CD4-positive, alpha-beta T cell treated with Interleukin-6 for 4 hours (primary cell): ENCODE data around the gene TJP1.
"Not testable (repeated sequence)": the region's sequence is repeated elsewhere in the genome, so short reads cannot be mapped to it uniquely, and the experiment has no call there.

Experiments used
- DNase-seq: peaks from one replicate; pipeline ENCODE4 v3.0.0-alpha.2; 2020; ENCODE audit warnings: mixed read lengths

Gene TJP1

DNA sequence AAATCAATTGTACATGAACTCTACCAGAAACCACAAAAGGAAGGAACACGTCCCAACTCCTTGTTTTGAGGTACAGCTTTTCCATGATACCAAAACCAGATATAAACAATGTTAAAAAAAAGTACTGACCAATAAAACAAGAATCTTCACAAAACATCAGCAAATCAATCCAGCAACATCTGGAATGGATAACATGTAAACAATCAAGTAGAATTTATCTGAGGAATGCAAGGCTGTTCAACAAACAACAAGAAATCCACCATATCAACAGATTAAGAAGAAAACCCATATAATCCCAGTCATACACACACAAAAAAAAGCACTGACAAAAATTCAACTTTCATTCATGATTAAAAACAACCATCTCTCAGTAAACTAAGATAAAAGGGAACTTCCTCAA lies 26.7 kb downstream of the TJP1 start:
- DNase-seq, result no peak

DNA sequence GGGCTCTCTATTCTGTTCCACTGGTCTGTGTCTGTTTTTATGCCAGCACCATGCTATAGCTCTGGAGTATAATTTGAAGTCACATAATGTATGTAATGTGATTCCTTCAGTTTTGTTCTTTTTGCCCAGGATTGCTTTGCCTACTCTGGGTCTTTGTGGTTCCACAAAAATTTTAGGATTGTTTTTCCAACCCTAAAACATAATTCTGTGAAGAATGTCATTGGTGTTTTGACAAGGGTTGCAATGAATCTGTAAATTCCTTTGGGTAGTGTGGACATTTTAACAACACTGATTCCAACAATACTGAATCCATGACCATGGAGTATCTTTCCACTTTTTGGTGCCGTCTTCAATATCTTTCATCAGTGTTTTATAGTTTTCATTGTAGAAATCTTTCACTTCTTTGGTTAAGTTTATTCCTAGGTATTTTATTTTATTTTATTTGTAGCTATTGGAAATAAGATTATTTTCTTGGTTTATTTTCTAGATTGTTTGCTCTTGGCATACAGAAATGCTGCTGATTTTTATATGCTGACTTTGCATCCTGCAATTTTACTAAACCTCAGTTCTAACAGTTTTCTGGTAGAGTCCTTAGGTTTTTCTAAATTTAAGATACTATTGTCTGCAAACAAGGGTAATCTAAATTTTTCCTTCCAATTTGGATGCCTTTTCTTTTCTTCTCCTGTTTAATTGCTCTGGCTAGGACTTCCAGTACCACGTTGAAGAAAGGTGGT lies 29.7 kb downstream of the TJP1 start:
- DNase-seq, result no peak

DNA sequence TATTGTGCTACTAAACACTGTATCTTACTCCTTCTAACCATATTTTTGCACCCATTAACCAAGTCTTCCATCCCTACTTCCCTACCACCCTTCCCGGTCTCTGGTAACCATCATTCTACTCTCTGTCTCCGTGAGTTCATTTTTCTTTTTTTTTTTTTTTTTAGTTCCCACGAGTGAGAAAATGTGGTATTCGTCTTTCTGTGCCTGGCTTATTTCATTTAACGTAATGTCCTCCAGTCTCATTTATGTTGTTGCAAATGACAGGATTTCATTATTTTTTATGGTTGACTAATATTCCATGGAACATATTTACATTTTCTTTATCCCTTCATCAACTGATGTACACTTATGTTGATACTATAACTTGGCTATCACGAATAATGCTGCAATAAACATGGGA lies 31.7 kb downstream of the TJP1 start:
- no peak for DNase-seq

DNA sequence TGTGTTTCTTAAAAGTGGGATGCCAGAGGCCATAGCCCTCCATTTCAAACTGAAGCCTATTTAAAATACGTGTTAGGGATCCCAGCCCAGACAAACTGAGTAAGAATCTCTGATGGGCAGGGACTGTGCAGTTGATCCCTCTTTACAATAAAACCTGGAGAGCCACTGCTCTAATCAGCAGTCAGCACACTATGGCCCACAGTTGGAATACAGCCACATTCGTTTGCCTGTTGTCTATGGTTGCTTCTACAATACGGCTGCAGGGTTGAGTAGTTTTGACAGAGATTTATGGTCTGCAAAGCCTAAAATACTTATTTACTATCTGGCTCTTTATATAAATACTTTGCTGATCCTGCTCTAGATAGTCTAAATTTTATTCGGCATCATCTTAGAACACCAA lies 32.4 kb downstream of the TJP1 start:
- DNase-seq, result no peak

DNA sequence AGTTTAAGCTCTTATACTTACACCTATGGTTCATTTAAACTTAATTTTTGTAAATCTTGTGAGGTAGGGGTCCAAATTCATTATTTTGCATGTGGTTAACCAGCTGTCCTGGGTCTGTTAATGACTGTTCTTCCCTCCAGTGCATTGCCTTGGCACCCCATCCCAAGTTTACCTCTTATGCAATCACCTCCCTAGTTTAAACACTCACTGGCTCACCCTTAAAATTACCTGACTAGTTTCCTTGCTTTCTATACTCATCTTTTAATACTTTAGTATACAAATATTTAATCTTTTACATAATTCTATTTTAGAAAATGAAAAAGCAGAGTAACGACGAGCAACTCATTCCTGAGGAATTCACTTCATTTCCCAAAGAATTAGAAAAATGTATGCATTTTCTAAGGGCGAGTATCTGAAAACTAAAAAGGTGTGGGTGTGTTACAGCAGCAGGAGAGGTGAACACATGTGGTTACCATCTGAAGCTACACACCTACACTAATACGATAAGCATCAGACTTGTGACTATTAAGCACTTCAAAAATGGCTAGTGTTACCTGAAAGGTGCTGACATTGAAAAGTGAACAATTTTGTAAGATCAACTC lies 33.7 kb downstream of the TJP1 start:
- no peak for DNase-seq

DNA sequence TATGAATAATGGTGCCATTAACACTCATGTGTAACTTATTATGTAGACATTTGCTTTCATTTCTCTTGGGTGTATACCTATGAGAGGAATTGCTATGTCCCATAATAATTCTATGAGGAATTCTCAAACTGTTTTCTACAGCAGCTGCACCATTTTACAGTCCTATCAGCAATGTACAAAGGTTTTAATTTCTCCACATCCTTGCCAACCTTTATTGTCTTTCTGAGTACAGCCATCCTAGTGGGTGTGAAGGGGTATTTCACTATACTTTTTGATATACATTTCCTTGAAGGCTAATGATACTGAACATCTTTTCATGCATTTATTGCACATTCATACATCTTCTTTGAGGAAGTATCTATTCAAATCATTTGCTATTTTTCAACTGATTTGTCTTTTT lies 34.5 kb downstream of the TJP1 start:
- DNase-seq, result no peak

DNA sequence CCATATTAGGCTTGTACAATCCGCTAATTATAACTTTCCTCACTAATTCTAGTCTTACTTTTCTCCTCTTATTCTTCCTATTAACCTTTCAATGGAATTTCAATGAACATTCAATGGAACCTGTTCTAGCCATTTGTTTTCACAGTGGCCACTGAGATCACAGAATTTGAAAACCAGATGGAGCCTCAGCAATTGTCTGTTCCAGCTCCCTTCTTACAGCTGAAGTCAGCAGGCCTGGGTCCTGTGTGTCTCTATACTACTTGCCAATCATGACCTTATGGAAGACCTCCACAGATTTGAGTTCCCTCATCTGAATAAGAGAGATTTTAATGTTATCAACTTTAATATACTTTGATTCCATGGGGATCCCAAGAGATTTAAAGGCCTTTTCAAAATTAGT lies 36.6 kb downstream of the TJP1 start:
- DNase-seq, result no peak

DNA sequence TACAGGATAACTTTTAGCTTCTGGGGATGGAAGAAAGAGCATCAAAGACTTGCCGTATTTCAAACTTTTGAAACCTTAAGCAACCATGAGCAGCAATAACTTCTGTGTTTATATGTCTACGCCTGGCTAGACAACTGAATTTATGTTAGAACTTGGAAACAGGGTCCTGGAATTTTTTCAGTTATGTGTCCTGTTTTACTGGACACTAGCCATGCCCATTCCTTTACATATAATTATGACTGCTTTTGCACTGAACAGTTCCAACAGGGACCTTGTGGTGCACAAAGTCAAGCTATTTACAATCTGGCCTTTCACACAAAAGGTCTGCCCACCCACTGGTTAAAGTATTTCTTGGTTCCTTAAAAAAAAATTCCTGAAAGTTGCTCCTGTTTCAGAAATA lies 37.1 kb downstream of the TJP1 start:
- no peak for DNase-seq

DNA sequence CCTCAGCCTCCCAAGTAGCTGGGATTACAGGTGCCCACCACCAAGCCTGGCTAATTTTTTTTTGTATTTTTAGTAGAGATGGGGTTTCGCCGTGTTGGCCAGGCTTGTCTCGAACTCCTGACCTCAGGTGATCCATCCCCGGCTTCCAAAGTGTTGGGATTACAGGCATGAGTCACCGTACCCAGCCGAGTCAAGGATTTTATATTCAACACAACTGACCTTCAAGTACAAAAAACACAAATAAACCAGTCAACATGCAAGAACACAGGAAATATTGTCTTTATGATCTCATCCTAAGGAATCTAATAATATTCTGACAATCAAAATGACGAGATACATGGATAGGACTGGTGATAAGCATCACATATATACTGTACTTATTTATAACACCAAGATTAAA lies 37.9 kb downstream of the TJP1 start:
- no peak for DNase-seq

DNA sequence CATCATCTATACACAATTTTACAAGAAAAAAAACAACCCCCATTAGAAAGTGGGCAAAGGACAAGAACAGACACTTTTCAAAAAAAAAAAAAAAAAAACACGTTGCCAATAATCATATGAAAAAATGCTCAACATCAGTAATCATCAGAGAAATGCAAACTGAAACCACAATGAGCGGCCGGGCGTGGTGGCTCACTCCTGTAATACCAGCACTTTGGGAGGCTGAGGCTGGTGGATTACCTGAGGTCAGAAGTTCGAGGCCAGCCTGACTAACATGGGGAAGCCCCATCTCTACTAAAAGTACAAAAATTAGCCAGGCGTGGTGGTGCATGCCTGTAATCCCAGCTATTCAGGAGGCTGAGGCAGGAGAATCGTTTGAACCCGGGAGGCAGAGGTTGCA lies 39.5 kb downstream of the TJP1 start:
- DNase-seq, result not testable (repeated sequence)

DNA sequence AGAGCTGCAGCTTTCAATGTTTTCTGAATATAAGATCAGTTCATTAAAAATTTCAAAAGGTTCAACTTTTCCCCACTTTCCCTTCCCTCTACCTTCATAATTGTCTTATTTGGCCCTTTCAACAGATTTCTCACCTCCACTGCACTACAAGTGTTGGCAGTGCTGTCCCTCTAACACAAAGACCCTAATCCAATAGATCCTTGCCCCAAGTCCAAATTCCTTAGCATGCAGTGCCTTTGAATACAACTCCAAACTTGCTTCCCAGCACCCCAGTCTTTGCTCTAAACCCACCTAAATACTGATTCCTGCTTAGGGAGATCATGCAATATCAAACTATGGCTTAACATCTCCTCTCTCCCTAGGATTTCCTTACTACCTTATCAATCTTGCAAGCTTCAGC lies 43.9 kb downstream of the TJP1 start:
- DNase-seq, result no peak

DNA sequence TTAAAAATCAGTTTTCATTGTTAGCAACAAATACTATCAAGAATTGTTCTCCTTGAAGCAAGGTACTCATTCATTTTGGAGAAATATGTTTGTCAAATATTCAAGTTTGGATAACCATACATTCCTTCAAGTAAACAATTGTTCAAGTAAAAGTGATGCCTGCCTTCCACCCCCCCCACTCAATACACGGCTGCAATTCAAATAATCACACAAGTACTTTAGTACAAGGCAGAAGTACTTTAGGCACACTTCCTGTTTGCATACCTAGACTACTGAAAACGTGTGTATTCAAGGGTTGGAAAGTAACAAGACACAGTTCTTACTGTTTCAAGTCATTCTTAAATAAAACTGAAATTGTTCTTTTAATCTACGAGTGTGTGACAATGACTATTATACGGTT lies 45.4 kb downstream of the TJP1 start:
- no peak for DNase-seq

DNA sequence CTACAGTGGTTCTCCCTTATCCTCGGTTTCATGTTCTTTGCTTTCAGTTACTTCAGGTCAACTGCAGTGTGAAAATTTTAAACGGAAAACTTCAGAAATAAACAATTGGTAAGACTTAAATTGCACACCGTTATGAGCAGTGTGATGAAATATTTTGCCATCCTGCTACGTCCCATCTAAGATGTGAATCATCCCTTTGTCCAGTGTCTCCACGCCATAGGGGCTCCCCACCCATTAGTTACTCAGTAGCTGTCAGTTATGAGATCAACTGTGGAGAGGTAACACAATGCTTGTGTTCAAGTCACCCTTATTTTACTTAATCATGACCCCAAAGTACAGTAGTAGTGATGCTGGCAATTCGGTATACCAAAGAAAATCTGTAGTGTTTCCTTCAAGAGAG lies 47.4 kb downstream of the TJP1 start:
- DNase-seq, result no peak

DNA sequence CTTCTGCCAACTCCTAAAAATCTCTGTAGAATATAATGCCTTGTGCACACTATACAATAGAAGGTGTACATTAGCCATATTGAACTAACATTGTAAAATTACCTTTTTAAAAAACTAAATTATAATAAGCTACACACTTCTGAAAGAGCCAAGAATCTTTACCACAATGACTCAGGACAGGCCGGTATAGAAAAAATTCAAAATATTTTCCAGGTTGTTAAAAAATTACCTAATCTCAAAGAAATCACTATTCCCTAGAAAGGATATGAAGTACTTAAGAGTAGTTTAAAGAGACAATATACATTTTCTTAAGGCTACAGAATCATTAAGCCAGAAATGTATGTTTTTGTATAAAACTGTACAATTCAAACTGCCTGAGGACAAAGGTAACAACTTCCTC lies 48.5 kb downstream of the TJP1 start:
- no peak for DNase-seq

DNA sequence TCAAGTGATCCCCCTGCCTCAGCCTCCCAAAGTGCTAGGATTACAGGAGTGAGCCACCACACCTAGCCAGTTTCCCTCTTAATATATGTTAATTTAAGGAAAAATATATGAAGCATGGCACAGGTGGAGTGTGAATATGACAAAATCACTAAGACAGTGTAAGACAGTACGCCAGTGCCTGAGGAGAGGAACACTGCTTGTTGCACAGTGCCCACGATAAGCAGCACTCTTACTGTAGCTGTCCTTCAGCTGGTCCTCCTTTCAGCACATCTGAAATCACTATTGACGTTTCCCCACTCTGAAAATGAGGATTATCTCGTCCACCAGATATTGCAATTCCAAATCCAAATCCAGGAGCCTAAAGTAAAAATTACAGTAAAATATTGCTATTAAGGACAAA lies 49.3 kb downstream of the TJP1 start:
- DNase-seq, result no peak

DNA sequence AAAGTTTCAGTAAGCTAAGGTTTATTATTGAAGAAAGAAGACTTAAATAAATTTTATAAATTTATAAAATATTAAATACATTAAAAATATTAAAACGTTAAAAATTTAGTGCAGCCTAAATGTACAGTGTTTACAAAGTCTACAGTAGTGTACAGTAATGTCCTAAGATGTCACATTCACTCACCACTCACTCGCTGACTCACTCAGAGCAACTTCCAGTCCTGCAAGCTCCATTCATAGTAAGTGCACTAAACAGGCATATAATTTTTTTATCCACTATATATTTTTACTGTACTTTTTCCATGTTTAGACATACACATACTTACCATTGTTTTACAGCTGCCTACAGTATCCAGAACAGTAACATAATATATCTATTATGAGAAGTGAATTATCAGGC lies 51.5 kb downstream of the TJP1 start:
- DNase-seq, result no peak

DNA sequence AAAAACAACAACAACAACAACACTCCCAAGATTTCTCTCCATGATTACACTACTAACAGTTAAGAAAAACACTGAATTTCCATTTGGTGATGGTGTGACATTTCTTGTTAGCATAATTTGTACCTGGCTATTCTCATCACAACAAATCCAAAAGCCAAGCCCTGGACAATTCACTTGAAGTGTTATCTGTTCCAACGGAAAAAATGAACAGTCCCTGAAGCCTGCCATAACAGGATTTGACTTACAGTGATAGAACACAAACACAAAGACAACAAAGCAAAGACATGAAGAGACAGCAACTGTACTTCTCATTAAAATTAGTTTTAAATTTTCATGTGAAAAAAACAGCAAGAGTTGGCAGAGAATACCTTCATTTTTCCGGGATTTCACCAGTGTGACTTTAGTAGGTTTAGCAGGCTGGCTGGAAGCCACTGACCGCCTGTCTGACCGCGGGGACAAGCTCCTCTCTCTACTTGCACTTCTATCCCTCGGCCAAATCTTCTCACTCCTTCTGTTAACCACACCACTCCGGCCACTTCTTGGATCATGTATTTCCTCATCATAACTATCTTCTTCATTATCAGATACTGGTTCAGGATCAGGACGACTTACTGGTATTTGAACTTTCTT lies 56.3 kb downstream of the TJP1 start:
- DNase-seq, result no peak

DNA sequence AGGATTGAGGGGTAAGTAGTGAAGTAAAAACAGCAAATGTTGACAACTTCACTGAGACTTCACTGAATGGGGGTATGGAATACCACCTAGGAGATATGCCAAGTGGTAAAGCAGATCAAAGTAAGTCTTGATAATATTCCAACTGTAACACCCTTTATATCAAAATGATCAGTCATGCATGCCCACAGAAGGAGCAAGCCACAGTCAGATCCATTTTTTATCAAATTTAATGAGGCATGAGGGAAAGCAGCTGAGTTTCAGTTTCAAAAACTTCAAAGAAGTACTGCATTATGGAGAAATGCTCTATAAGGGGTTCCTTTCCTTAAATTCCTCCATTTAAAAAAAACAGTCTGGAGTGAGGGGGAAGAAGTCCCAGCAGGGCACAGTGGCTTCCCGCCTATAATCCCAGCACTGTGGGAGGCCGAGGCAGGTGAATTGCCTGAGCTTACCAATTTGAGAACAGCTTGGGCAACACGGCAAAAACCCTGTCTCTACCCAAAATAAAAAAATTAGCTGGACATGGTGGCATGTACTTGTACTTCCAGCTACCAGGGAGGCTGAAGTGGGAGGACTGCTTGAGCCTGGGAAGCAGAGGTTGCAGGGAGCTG lies 56.9 kb downstream of the TJP1 start:
- DNase-seq, result no peak

DNA sequence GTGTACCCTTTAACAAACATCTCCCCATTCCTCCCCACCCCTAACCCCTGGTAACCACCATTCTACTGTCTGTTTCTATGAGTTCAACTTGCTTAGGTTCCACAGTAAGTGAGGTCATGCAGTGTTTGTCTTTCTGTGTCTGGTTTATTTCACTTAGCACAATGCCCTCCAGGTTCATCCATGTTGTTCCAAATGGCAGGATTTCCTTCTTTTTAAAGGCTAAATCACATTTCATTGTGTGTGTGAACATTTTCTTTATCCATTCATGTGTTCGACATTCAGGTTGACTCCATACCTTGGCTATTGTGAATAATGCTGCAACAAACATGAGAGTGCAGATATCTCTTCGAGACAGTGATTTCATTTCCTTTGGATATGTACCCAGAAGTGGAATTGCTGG lies 62.7 kb downstream of the TJP1 start:
- no peak for DNase-seq

DNA sequence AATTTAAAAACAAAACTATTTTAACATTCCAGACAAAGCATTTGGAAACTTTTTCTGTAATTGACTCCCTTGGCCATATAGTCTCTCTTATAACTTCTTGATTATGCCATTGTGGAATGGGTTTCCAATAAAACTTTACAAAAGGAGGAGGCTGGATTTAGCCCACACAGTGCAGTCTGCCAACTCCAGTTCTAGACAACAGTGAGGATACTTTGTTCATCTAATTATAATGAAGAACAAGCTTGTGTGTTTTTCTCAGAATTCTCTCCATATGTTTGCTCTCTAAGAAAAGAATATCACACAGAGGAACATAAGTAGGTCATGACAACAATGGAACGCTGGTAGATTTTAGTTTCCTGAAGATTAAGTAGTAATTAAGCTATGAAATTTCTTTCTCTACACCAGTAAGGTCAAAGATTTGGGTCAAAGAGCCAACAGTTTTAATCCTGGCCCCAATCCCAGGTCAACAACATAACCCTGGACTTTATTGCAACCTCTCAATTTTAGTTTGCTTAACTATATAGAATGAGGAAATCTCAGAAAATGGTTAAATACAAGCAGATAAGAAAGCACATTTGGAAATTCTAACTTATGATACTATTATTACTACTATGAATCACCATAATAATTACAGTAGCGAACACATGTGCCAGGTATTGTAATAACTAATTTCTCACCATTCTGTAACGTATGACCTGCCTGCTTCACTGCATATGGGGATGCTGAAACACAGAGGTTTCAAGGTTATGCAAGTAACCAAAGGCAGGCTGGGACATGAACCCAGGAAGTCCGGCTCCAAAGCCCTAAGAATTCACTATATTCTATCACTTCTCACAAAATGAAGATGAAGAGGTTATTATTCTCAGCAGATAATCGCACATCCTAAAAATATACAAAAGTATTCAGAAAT lies 65.7 kb downstream of the TJP1 start:
- DNase-seq, result no peak

DNA sequence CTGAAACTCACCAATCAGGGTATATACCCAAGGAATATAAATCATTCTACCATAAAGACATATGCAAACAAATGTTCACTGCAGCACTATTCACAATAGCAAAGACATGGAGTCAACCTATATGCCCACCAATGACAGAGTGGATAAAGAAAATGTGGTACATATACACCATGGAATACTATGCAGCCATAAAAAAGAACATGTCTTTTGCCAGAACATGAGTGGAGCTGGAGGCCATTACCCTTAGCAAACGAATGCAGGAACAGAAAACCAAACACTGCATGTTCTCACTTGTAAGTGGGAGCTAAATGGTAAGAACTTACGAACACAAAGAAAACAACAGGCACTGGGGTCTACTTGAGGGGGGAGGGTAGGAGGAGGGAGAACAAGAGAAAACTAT lies 68.3 kb downstream of the TJP1 start:
- DNase-seq, result not testable (repeated sequence)

DNA sequence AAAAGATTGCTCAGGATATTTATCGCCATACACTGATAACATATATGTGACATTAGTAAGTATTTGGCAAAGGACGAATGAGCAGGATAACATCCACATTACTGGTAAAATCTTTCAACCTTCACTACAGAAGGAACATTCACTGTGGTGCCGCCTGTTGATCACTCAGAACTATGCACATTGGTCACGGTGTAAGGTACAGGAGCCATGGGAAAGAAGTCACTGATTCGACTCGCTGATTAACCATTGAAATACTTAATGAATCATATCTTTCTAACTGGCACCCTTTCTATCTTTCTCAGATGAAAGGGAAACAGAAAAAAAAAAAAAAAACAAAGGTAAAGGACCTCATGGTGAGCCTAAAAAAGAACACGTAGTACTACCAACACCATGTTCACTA lies 68.8 kb downstream of the TJP1 start:
- DNase-seq, result no peak

DNA sequence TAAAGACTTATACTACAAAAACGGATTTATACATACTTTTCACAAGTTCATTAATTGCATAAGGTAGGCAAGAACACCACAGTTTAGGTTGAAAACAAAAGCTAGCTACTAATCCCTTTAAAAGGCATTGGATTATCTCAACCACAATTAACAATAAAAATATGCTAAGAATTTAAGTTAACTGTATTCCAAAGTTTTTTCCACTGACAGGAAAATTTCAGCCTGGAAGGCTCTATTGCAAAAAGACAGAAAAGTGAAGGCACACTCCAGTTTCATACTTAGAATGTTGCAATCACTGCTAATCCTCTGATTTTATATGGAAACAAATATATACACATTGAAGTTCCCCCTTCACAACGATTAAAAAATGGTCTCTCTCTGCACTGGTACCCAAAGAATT lies 71.5 kb downstream of the TJP1 start:
- DNase-seq, result no peak
